Fibroblast of upper back skin (primary cell): ENCODE measurements around the gene NAALADL2.
A peak's percentile ranks its signal among the peaks of the same experiment; 100 is the strongest.
"Not testable (repeated sequence)": the region's sequence is repeated elsewhere in the genome, so short reads cannot be mapped to it uniquely, and the experiment has no call there.

Experiments
- DNase-seq: peaks from one replicate; pipeline ENCODE4 v3.0.0-alpha.2; 2013

Gene NAALADL2

DNA sequence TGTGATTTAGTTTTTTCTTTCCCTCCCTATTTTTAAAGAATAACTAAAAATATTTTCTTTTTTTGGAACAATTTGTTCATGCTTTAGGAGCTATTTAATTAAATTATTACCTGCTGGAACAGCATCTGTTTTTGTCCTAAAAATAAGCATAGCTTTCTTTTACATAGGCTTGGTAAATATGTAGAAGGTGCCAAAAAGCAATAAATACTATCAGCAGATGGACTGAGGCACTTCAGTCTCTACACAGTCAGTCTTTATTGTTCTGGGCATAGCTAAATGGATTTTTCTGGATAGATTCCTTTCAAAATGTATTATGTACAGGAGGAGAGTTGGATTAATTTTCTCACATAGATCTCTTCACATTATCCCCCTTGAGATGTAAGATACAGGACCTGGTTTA, 223.5 kb downstream of the NAALADL2 start:
- no peak for DNase-seq

DNA sequence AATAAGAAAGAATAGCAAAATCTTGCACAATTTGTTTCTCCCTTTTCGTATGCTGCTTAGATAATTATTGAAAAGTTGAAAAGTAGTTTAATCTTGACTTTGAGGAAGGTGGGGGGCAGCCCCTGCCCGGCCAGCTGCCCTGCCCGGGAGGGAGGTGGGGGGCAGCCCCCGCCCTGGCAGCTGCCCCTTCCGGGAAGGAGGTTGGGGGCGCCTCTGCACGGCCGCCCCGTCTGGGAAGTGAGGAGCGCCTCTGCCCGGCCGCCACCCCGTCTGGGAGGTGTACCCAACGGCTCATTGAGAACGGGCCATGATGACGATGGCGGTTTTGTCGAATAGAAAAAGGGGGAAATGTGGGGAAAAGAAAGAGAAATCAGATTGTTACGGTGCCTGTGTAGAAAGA, 228.0 kb downstream of the NAALADL2 start:
- not testable (repeated sequence) for DNase-seq

GRCh38 chr3:175088766-175089380, 229.7 kb downstream of the NAALADL2 start:
- DNase-seq: no peak

GRCh38 chr3:175091426-175092114, 232.4 kb downstream of the NAALADL2 start:
- no peak for DNase-seq

DNA sequence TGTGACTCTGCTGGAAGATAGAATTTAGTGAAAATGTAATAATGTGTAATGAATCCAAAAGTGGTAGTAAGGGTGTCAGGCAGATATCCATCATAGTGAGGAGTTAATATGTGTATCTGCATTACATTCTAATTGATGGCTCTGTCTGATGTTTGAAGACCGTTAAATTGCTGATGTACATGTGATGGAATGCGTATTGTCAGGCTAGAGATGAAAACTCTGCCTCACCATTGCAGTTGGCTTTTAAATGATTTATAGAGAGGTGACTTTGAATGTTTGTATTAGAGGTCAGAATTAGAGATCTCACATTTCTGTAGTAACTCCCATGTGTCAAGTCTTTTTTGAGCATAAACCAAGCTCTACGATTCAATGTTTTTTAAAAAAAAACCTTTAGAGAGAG, 234.6 kb downstream of the NAALADL2 start:
- DNase-seq: peak; percentile 69

- DNase-seq: no peak
These were observed 235.2 kb downstream of the NAALADL2 start for GRCh38 chr3:175094344-175094743.

GRCh38 chr3:175098644-175099043, 239.5 kb downstream of the NAALADL2 start:
- no peak for DNase-seq

DNA sequence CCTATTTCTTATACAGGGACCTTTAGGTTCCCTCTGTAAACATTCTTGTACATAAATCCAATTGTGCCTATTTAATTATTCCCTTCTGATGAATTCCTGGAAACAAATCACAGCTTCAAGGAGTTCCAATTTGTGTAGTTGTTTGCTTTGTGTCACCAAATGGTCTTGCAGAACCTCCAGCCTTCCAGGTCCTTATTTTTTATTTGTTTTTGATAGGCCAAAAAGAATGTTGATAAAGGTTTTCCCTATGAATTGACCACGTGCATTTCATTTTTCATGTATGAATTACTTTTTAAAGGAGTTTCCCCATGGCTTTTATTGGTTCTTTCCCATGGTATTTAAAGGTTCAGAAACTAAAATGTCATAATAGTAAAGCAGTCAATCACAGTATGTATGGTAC, 243.0 kb downstream of the NAALADL2 start:
- DNase-seq: no peak

DNA sequence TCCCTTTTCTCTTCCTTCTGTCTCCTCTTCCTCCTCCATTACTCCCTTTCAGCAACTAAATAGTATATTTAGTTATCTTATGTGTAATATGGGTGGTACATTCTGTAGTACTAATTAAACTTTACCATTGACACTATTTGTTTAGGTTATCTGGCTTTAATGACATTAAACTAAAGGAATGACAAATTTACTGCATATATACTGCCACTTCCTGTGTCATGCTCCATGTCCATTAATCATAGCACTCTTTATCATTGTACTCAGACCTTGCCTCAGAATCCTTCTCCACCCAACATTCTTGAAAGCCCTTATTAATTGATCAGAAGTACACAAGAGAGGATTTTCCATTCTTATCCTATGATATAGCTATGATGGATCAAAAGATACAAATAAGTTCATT, 244.2 kb downstream of the NAALADL2 start:
- peak; percentile 4 for DNase-seq

- peak; percentile 48 for DNase-seq
These were observed 245.9 kb downstream of the NAALADL2 start for GRCh38 chr3:175105066-175105465.

GRCh38 chr3:175107231-175107630, 248.1 kb downstream of the NAALADL2 start:
- DNase-seq: no peak

DNA sequence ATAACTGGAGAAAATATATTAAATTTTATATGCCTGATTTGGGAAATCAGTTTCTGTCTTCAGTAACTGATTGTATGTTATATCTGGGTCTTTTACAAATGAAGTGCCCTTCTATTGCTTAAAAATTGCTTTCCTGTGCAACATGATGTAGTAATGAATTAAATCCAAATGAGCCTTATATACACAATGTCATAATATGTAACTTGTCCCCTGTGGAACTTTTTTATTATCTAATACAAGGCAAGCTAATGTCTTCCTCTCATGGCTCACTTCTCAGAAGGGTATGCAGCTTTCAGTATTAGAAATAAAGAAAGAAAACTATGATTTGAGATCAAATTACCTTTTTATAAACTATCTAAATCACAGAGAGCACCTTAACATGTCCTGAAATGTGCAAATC, 248.9 kb downstream of the NAALADL2 start:
- no peak for DNase-seq

DNA sequence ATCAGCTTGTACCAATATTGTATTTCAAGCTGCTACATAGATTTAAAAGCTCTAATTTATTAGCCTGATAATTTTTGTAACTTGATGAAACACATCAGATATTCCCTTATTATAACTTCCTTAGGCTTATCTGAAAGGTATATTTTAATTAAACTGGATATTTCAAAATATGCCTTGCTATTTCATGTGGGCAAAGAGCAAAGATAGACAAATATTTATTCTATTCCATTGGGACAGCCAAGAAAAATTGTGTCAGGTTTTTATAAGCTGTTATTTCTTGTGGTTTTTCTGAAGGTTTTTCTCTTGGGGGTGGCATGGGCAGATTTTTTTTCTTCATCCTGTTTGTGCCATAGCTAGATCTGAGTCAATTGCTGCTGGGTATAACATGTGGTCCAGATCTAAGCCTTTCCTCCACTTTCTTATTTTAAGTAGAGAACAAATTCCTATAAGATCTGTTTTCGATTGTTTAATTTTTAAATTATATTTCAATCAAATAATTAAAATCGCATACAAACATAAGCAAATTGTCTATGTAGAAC, 249.5 kb downstream of the NAALADL2 start:
- no peak for DNase-seq

- DNase-seq: peak; percentile 23
These were observed 251.9 kb downstream of the NAALADL2 start for GRCh38 chr3:175111036-175111435.

GRCh38 chr3:175118382-175118941, 259.3 kb downstream of the NAALADL2 start:
- no peak for DNase-seq

GRCh38 chr3:175121225-175121624, 262.1 kb downstream of the NAALADL2 start:
- DNase-seq: no peak

GRCh38 chr3:175127075-175127662, 268.0 kb downstream of the NAALADL2 start:
- DNase-seq: no peak

- DNase-seq: peak; percentile 5
These were observed 270.0 kb downstream of the NAALADL2 start for GRCh38 chr3:175129126-175129525.

DNA sequence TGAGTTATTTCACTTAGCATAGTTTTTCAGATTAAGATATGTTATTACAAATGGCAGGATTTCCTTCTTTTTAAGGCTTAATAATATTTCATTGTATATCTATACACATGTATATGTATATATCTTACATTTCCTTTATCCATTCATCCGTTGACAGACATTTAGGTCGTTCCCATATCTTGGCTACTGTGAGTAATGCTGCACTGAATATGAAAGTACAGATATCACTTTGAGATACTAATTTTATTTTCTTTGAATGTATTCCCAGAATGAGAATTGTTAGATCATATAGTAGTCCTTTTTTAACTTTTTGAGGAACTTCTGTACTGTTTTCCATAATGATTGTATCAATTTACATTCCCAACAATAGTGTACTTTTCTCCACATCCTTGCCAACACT, 270.4 kb downstream of the NAALADL2 start:
- peak; percentile 4 for DNase-seq

DNA sequence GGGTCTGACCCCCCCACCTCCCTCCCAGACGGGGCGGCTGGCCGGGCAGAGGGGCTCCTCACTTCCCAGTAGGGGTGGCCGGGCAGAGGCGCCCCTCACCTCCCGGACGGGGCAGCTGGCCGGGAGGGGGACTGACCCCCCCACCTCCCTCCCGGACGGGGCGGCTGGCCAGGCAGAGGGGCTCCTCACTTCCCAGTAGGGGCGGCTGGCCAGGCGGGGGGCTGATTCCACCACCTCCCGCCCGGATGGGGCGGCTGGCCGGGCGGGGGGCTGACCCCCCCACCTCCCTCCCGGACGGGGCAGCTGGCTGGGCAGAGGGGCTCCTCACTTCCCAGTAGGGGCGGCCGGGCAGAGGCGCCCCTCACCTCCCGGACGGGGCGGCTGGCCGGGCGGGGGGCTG, 272.7 kb downstream of the NAALADL2 start:
- not testable (repeated sequence) for DNase-seq

DNA sequence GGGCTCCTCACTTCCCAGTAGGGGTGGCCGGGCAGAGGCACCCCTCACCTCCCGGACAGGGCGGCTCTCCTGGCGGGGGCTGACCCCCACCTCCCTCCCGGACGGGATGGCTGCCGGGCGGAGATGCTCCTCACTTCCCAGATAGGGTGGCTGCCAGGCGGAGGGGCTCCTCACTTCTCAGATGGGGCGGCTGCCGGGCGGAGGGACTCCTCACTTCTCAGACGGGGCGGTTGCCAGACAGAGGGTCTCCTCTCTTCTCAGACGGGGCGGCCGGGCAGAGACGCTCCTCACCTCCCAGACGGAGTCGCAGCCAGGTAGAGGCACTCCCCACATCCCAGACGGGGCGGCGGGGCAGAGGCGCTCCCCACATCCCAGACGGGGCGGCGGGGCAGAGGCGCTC, 273.6 kb downstream of the NAALADL2 start:
- not testable (repeated sequence) for DNase-seq

- no peak for DNase-seq
These were observed 285.2 kb downstream of the NAALADL2 start for GRCh38 chr3:175144368-175144767.

GRCh38 chr3:175146258-175146657, 287.1 kb downstream of the NAALADL2 start:
- DNase-seq: peak; percentile 32

DNA sequence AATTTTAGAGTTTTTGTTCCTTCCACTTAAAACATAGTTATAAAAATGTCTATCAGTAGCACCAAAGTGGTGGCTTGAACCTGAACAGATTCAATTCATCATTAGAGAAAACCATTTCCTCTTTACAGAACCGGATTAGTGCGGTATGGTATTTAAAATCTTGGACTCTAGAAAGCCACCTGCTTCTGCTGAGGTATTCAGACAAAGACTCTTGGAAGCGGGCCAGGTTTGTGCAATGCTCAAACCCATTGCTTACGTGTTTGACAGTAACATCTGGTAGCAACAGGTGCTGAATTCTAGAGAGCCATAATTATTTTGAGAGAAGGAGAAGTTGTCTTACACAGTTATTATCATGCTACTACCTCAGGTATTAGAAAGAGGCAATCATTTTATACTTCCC, 290.5 kb downstream of the NAALADL2 start:
- DNase-seq: peak; percentile 32
